GM23338 (cell line): ENCODE data around the gene ADD3. TPM values are rescaled to one million over a fixed set of nuclear protein-coding genes. Genes with fewer than 3 reads are reported as not detected.

Experiments
- ATAC-seq: fragments of 200-7000 bp; cut with Tn5 transposase; 3 replicates; pipeline ENCODE4 v1.9.1; 2020
- DNase-seq: peaks from one replicate; pipeline ENCODE4 v3.0.0-alpha.2; 2015; ENCODE audit warnings: low spot score
- H2AFZ ChIP-seq: fragments of 200-600 bp; sonication (generic); 2 replicates; pipeline ENCODE4 v1.8.0; 2016; ENCODE audit warnings: antibody characterized with exemption, mild to moderate bottlenecking, moderate library complexity
- H3F3A ChIP-seq: fragments of 200-600 bp; sonication (generic); replicated peaks from 2 replicates; pipeline ENCODE4 v1.8.0; 2017; ENCODE audit warnings: antibody characterized with exemption, mixed run types, low read depth
- H3K27ac ChIP-seq: fragments of 200-600 bp; sonication (generic); 2 replicates; pipeline ENCODE4 v1.6.1; 2016; ENCODE audit warnings: low read depth
- H3K27me3 ChIP-seq: fragments of 200-600 bp; sonication (generic); 2 replicates; pipeline ENCODE4 v1.8.0; 2016; ENCODE audit warnings: mild to moderate bottlenecking, mixed run types, moderate library complexity; ENCODE audit not compliant: insufficient read depth
- H3K36me3 ChIP-seq: fragments of 200-600 bp; sonication (generic); 2 replicates; pipeline ENCODE4 v1.8.0; 2016; ENCODE audit warnings: mild to moderate bottlenecking; ENCODE audit not compliant: insufficient read depth
- H3K4me1 ChIP-seq: fragments of 200-600 bp; sonication (generic); 2 replicates; pipeline ENCODE4 v1.8.0; 2016; ENCODE audit warnings: mild to moderate bottlenecking, moderate library complexity; ENCODE audit not compliant: insufficient read depth
- H3K4me2 ChIP-seq: fragments of 200-600 bp; sonication (generic); 2 replicates; pipeline ENCODE4 v1.7.1; 2017; ENCODE audit warnings: mixed run types
- H3K4me3 ChIP-seq: fragments of 200-600 bp; sonication (generic); 2 replicates; pipeline ENCODE4 v1.6.1; 2016; ENCODE audit warnings: mixed run types
- H3K79me2 ChIP-seq: fragments of 200-600 bp; sonication (generic); replicated peaks from 2 replicates; pipeline ENCODE4 v1.8.0; 2017; ENCODE audit warnings: mild to moderate bottlenecking; ENCODE audit not compliant: insufficient read depth
- H3K9me2 ChIP-seq: fragments of 200-600 bp; sonication (generic); 2 replicates; pipeline ENCODE4 v1.8.0; 2017; ENCODE audit not compliant: insufficient read depth
- H4K20me1 ChIP-seq: fragments of 200-600 bp; sonication (generic); replicated peaks from 2 replicates; pipeline ENCODE4 v1.8.0; 2017; ENCODE audit warnings: mild to moderate bottlenecking; ENCODE audit not compliant: insufficient read depth
- H3K27ac Mint-ChIP-seq: 2 replicates; pipeline ENCODE4 v1.8.0; 2020; ENCODE audit warnings: inconsistent platforms, mild to moderate bottlenecking, moderate library complexity, mixed read lengths
- H3K27me3 Mint-ChIP-seq: 3 replicates; pipeline ENCODE4 v1.8.0; 2022; ENCODE audit warnings: low read depth, mild to moderate bottlenecking, moderate library complexity, mixed read lengths, inconsistent platforms; ENCODE audit not compliant: insufficient read depth, poor library complexity
- H3K36me3 Mint-ChIP-seq: 3 replicates; pipeline ENCODE4 v1.8.0; 2021; ENCODE audit warnings: low read depth, mild to moderate bottlenecking, inconsistent platforms, moderate library complexity, mixed read lengths
- H3K4me1 Mint-ChIP-seq: 3 replicates; pipeline ENCODE4 v1.8.0; 2020; ENCODE audit warnings: mild to moderate bottlenecking, inconsistent platforms, mixed read lengths
- H3K4me3 Mint-ChIP-seq: 3 replicates; pipeline ENCODE4 v1.8.0; 2021; ENCODE audit warnings: moderate library complexity, mild to moderate bottlenecking, inconsistent platforms, mixed read lengths
- H3K9me3 Mint-ChIP-seq: 3 replicates; pipeline ENCODE4 v1.8.0; 2020; ENCODE audit warnings: moderate library complexity, mild to moderate bottlenecking, inconsistent platforms, mixed read lengths
- CTCF ChIP-seq, 2 experiments: fragments of 200-600 bp in 1 of 2; sonication (generic) in 1 of 2; conservative IDR thresholded peaks; 2 replicates each; pipeline versions ENCODE4 v1.5.1 to v1.6.1; 2016 to 2017; ENCODE audit warnings: antibody characterized with exemption in 2 of 2, low read depth in 2 of 2, mild to moderate bottlenecking in 2 of 2, moderate library complexity in 1 of 2
- ETS1 ChIP-seq: IDR thresholded peaks from 2 replicates; pipeline ENCODE4 v1.6.1; 2016; ENCODE audit warnings: antibody characterized with exemption
- EZH2 ChIP-seq: fragments of 200-600 bp; sonication (generic); IDR thresholded peaks from one replicate; pipeline ENCODE4 v1.8.0; 2017; ENCODE audit warnings: antibody characterized with exemption, mild to moderate bottlenecking, low read depth; ENCODE audit not compliant: unreplicated experiment
- EZH2phosphoT487 ChIP-seq: fragments of 200-600 bp; sonication (generic); IDR thresholded peaks from one replicate; pipeline ENCODE4 v1.8.1; 2018; ENCODE audit warnings: antibody characterized with exemption; ENCODE audit not compliant: unreplicated experiment
- JUNB ChIP-seq: IDR thresholded peaks from one replicate; pipeline ENCODE4 v1.6.1; 2016; ENCODE audit warnings: antibody characterized with exemption; ENCODE audit not compliant: unreplicated experiment
- NANOG ChIP-seq: IDR thresholded peaks from 2 replicates; pipeline ENCODE4 v1.6.1; 2016; ENCODE audit warnings: antibody characterized with exemption, borderline replicate concordance
- POLR2AphosphoS5 ChIP-seq: IDR thresholded peaks from 2 replicates; pipeline ENCODE4 v1.6.1; 2016; ENCODE audit warnings: antibody characterized with exemption, low read depth
- REST ChIP-seq: IDR thresholded peaks from one replicate; pipeline ENCODE4 v1.6.1; 2018; ENCODE audit warnings: antibody characterized with exemption; ENCODE audit not compliant: unreplicated experiment
- STAT1 ChIP-seq: IDR thresholded peaks from one replicate; pipeline ENCODE4 v1.6.1; 2016; ENCODE audit warnings: antibody characterized with exemption; ENCODE audit not compliant: unreplicated experiment
- ZNF114 ChIP-seq: fragments of 250-450 bp; sonication (Bioruptor Pico); IDR thresholded peaks from 2 replicates; pipeline ENCODE4 v1.5.0; 2020; ENCODE audit warnings: mild to moderate bottlenecking, moderate library complexity
- ZNF331 ChIP-seq: fragments of 250-450 bp; sonication (Bioruptor Pico); IDR thresholded peaks from 2 replicates; pipeline ENCODE4 v1.5.0; 2020; ENCODE audit warnings: low read depth, mild to moderate bottlenecking, moderate library complexity
- ZNF462 ChIP-seq: fragments of 250-450 bp; sonication (Bioruptor Pico); IDR thresholded peaks from 2 replicates; pipeline ENCODE4 v1.5.0; 2020; ENCODE audit warnings: mild to moderate bottlenecking, moderate library complexity
- polyA plus RNA-seq: library from polyadenylated mRNA; unstranded; fragments of >200 nt; fragmentation: Nextera tagmentation; extraction: Ambion mirVana; gene quantifications from 2 replicates; pipeline ENCODE4 v1.2.1, GENCODE V29; 2016
- total RNA-seq: library from RNA; depleted of rRNA; stranded (reverse); fragments of >200 nt; shearing (Covaris generic); gene quantifications from 2 replicates; pipeline ENCODE4 v1.2.3, GENCODE V29; 2014

Gene ADD3
- total and polyA plus RNA-seq, 2 experiments from 2014 or later, result 68.5 to 767 TPM

GRCh38 chr10:110163841-110164240 is 156.1 kb downstream of the ADD3 start:
- H3K27ac Mint-ChIP-seq, result no peak overlapping the region

More at GRCh38 chr10:110163841-110164240, 156.1 kb downstream of the ADD3 start:
- no peaks in the 10 kb centered on the region for H3K9me2 ChIP-seq
- no peaks in the 10 kb centered on the region for H3F3A ChIP-seq
- Mint-ChIP-seq H3K4me3 (no peak overlapping the region), H3K27me3 (peaks cover 75% of the 10 kb centered on the region), H3K9me3 (peaks cover 4% of the 10 kb centered on the region; the same call in 1 of the 3 replicates), H3K4me1 (peaks cover 31% of the 10 kb centered on the region), H3K36me3 (no peaks in the 10 kb centered on the region)
- no peak overlapping the region for H3K27ac ChIP-seq
- no peak overlapping the region for H2AFZ ChIP-seq
- peak; percentile 14; the same call in 2 of the 3 replicates for ATAC-seq
- TF ChIP-seq NANOG, result no peak
- no peak for TF ChIP-seq STAT1
- TF ChIP-seq JUNB, result no peak
- no peak for TF ChIP-seq REST
- TF ChIP-seq EZH2phosphoT487, result no peak
- TF ChIP-seq CTCF (conservative IDR thresholded peaks at IDR 0.05; ENCODE audit: low read depth in 2 of 2), result no peak
- no peak for TF ChIP-seq POLR2AphosphoS5
- no peak for TF ChIP-seq ZNF462 (CRISPR knock-in tag)
- no peak for TF ChIP-seq ETS1
- TF ChIP-seq ZNF331 (CRISPR knock-in tag), result no peak
- no peak for TF ChIP-seq EZH2
- no peak for TF ChIP-seq ZNF114 (CRISPR knock-in tag)
- DNase-seq, result no peak
- H4K20me1 ChIP-seq, result peaks cover 10% of the 10 kb centered on the region; the same call in 1 of the 2 replicates
- peaks cover 14% of the 10 kb centered on the region for H3K4me1 ChIP-seq
- H3K79me2 ChIP-seq, result no peaks in the 10 kb centered on the region
- no peak overlapping the region for H3K4me3 ChIP-seq
- H3K4me2 ChIP-seq, result no peak overlapping the region
- peaks cover 100% of the 10 kb centered on the region for H3K27me3 ChIP-seq
- no peaks in the 10 kb centered on the region for H3K36me3 ChIP-seq
